ENCODE measurements around the gene ZNF593OS.

DNA sequence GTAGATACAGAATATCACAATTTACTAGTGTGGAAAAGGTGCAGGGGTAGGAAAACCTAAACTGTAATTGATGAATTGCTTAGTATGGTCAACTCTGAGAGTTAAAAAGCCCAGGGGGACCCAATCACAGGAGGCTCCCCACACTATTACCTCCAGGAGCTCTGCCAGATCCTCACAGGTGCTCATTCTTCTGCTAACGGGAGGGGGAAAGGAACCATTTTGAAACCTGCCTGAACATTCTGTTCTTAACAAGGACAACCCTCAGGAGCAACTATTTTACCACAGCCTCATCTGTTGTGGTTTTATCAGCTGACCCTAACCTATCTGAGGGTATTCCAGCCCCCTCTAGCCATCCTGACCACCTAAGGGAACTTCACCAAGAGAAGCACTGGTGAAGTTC, 40.9 kb downstream of the ZNF593OS start:
- TF ChIP-seq, protein P1, sequence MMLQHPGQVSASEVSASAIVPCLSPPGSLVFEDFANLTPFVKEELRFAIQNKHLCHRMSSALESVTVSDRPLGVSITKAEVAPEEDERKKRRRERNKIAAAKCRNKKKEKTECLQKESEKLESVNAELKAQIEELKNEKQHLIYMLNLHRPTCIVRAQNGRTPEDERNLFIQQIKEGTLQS (IDR thresholded peaks at IDR 0.05) = no peak
- TF ChIP-seq, protein P2, sequence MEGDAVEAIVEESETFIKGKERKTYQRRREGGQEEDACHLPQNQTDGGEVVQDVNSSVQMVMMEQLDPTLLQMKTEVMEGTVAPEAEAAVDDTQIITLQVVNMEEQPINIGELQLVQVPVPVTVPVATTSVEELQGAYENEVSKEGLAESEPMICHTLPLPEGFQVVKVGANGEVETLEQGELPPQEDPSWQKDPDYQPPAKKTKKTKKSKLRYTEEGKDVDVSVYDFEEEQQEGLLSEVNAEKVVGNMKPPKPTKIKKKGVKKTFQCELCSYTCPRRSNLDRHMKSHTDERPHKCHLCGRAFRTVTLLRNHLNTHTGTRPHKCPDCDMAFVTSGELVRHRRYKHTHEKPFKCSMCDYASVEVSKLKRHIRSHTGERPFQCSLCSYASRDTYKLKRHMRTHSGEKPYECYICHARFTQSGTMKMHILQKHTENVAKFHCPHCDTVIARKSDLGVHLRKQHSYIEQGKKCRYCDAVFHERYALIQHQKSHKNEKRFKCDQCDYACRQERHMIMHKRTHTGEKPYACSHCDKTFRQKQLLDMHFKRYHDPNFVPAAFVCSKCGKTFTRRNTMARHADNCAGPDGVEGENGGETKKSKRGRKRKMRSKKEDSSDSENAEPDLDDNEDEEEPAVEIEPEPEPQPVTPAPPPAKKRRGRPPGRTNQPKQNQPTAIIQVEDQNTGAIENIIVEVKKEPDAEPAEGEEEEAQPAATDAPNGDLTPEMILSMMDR (IDR thresholded peaks at IDR 0.05; ENCODE audit: low read depth, low read length, missing input control) = no peak
- TF ChIP-seq SP1 (IDR thresholded peaks at IDR 0.05) = no peak
- TF ChIP-seq FOXA1 (IDR thresholded peaks at IDR 0.05) = no peak
- no peak for TF ChIP-seq YY1 (IDR thresholded peaks at IDR 0.05)
- TF ChIP-seq RAD21 (IDR thresholded peaks at IDR 0.05) = no peak
- no peak for TF ChIP-seq RXRA (IDR thresholded peaks at IDR 0.05)
- no peak for TF ChIP-seq TAF1 (conservative IDR thresholded peaks at IDR 0.05)

Data from liver (tissue), 3 donors.